Activated CD4-positive, alpha-beta T cell treated with anti-CD3 and anti-CD28 coated beads, Interleukin-2, amount 50 U/mL, for 16 hours (primary cell): Measurements from ENCODE around the gene THSD7A.

Source experiments
- DNase-seq: peaks from one replicate; pipeline ENCODE4 v3.0.0-alpha.2; 2020

Gene THSD7A

DNA sequence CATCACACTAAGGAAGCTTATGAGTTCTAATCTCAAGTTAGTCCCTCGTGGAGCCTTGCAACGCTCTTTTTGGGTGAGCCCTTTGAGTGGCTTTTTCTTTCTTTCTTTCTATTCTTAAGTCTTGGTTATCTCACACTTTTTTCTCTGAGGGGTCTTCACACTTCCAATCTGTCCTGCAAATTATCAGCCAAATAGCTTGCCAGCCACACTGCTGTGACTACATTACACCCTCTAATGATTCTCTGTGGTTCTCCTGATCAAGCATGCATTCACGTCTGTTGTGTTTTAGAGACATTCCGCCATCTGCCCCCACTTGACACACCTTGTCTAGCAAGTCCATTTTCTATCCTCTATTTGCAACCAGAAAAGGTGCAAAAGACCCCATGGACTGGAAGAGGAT is 340.2 kb downstream of the THSD7A start:
- no peak for DNase-seq

- no peak for DNase-seq
Measured at GRCh38 chr7:11489280-11489679, 342.7 kb downstream of the THSD7A start.

- DNase-seq = no peak
Measured at GRCh38 chr7:11486271-11486670, 345.7 kb downstream of the THSD7A start.

- DNase-seq = no peak
Measured at GRCh38 chr7:11485636-11486035, 346.4 kb downstream of the THSD7A start.

- DNase-seq = no peak
Measured at GRCh38 chr7:11480143-11480542, 351.9 kb downstream of the THSD7A start.

DNA sequence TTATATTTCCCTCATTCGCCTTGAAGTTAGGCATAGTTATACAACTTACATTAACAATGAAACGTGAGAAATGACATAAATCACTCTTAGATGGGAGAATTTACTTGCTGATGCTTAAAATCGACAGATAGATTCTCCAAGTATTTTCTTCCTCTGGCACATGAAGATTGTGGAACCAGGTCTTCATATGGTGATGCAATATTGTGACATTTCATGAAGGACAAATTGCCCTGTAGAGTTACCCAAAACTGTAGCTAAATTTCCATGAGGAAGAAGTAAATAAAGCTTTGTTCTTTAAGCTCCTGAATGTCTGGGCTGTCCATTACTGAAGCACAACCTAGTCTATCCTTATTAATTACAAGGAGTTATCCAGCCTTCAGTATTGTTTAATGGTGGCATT is 353.1 kb downstream of the THSD7A start:
- no peak for DNase-seq

DNA sequence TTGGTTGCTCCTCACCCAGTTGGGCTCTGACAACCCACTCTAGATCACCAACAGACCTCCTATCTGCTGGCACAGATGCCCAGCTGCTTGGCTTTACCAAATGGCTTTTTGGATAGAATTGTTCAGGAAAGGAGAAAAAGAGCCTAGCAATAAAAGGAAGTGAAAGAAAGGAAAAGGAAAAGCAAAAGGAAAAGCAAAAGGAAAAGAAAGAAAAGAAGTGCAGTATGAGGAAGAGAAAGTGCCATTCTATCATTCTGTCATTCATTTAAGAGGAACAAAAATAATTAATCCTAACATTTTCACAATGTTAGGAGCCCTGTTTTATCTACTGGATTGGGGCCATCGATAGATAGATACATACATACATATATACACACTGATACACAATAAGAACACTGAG is 353.6 kb downstream of the THSD7A start:
- no peak for DNase-seq

- DNase-seq = no peak
Measured at GRCh38 chr7:11474902-11475585, 357.0 kb downstream of the THSD7A start.

- DNase-seq = no peak
Measured at GRCh38 chr7:11473807-11474424, 358.1 kb downstream of the THSD7A start.

GRCh38 chr7:11473220-11473619 is 358.8 kb downstream of the THSD7A start:
- DNase-seq = no peak

DNA sequence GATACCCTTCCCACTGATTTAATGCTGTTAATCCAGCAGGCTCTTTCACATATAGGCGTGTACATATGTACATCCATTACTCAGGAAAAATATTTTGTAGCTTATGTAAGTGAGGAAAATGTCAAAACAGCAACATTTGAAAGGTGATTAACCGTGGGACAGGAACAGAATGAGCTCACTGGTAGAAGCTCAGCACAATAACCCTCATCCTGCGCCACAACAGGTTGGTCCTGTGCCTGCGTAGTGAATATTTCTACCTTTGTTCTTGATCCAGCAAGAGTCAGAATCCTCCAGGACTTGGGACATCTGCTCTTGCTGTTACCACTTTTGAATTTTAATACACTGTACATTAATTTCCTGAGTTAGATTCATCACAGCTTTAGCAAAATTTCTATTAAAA is 359.4 kb downstream of the THSD7A start:
- no peak for DNase-seq

GRCh38 chr7:11471255-11471654 is 360.7 kb downstream of the THSD7A start:
- no peak for DNase-seq

DNA sequence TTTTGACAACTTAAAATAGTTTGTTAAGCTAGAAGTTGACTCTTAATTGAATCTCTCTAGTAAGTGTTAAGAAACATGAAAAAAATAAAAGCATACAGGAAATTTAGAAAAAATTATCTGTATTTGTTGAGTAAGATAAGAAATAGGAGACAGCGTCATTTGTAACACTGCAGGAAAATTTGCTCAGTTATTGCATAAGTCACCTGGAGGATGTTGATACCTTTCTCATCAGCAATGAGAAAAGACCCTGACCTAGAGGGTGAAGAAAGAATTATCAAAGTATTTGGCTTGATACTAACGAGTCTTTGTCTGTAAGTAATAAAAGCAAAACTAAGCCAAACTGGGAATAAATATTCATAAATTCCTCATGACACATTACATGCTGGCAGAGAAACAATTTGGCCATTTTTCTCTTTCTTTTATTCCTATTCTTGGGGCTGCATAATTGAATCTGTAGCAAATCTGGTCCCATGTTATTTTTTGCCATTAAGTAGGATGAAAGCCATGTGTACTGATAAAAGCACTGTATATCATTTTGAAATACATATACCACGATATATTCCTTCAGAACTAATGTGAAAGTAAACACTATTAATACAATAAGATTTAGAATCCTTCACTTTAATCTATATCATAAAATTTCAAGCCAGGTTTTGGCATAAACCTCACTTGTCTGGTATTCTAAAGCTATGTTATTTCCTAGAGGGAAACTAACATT is 362.8 kb downstream of the THSD7A start:
- DNase-seq = no peak

GRCh38 chr7:11466517-11467105 is 365.4 kb downstream of the THSD7A start:
- no peak for DNase-seq

DNA sequence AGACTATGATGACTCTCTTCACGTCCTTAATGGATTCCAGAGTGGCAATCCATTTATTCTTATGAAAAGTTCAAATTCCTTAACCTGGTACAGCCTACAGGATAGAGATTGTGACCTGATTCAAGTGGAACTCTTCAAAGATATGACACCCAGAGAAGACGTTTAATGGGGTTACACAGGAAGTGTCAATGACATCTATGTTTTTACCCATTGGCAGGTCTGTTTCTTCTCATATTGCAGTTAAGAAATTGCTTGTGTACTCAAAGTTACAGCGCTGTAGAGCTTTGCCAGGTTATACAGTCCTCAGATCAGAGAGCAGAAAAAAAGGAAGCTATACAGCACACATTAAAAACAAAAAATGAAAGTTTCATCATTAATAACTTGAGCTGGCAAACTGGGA is 367.4 kb downstream of the THSD7A start:
- no peak for DNase-seq

GRCh38 chr7:11461946-11462345 is 370.1 kb downstream of the THSD7A start:
- DNase-seq = no peak

DNA sequence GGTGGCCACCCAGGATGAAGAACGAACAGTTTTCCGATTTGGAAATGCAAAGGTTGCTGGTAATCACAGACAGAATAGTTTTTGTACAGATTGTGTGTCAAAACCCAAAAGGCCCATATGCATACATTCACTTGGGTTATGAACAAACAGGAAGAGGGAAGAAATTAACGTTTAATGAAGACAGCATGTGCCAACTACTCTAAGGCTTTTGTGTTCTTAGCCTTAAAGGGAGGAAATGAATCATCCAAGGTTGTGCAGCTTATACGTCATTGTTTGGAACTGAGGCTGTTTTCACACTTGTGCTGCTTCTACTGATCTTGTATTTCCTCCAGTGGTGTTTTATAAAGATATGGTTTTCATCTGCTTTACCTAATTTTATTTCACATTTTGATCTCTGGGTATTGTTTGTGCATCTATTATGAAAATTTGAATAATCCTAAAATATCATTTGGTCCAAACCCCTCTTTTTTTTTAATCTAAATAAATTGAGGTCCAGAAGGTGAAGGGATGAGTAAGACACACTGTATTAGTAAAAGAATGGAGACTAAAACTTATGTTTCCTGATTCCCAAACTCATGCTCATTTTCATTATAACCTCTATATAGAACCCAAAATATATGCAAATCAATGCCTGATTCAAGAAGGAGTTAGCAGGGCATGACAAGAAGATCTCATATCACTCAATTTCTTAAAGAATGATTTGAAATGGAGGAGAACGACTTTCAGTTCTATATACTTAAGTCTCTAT is 373.1 kb downstream of the THSD7A start:
- DNase-seq = peak; percentile 37

GRCh38 chr7:11457419-11457818 is 374.6 kb downstream of the THSD7A start:
- no peak for DNase-seq

GRCh38 chr7:11456574-11456973 is 375.4 kb downstream of the THSD7A start:
- DNase-seq = no peak

DNA sequence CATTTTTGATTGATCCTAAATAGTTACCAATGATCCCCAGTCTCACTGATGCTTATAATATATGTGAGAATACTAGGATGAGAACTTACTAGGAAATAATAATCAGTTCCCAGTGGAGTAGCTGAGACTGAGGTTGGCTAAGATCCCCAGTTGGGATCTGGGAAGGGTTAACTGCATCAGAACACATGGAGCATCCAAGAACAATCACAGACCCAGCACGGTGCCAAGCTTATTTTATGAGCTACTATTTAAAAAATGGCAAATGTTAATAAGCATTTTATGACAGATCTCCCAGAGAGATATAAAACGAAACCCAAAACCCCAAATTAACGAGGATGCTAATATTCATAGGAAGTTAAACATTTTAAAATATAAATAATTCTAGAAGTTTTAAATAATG is 379.5 kb downstream of the THSD7A start:
- no peak for DNase-seq

DNA sequence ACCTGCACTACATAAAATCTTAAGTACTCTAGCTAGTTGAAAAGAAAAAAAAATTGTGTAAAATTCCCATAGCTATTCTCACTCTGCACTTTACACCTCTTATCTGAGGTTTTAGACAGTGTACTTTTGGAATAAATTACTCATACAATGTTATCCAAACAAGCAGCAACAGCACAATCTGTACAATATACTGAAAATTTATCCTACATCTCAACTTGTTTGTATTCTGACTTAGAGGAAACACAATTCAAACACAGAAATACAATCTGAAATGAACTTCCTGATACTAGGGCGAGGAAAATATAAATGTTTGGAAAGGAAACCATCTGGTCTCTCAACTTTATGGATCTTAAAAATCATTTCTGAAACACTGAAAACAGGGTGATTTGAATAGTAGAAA is 381.7 kb downstream of the THSD7A start:
- no peak for DNase-seq

- no peak for DNase-seq
Measured at GRCh38 chr7:11449316-11449715, 382.7 kb downstream of the THSD7A start.

- DNase-seq = no peak
Measured at GRCh38 chr7:11448323-11448722, 383.7 kb downstream of the THSD7A start.
